HuH-7.5 (cell line): ENCODE measurements around the gene LTBR.

Experiments
- DNase-seq: peaks from one replicate; pipeline ENCODE4 v3.0.0; 2011; ENCODE audit warnings: low spot score

Gene LTBR

GRCh38 chr12:6368906-6369525 lies 14.9 kb upstream of the LTBR start:
- DNase-seq = no peak

- DNase-seq = no peak
Observed at GRCh38 chr12:6369916-6370575, 13.9 kb upstream of the LTBR start.

- DNase-seq = no peak
Observed at GRCh38 chr12:6370576-6370935, 13.4 kb upstream of the LTBR start.

GRCh38 chr12:6370994-6371754 lies 12.8 kb upstream of the LTBR start:
- DNase-seq = peak; percentile 95

GRCh38 chr12:6372403-6373003 lies 11.5 kb upstream of the LTBR start:
- DNase-seq = peak; percentile 64

- no peak for DNase-seq
Observed at GRCh38 chr12:6373022-6373787, 10.8 kb upstream of the LTBR start.

GRCh38 chr12:6374028-6374785 lies 9.8 kb upstream of the LTBR start:
- DNase-seq = no peak

GRCh38 chr12:6374786-6375160 lies 9.2 kb upstream of the LTBR start:
- DNase-seq = no peak

- no peak for DNase-seq
Observed at GRCh38 chr12:6375269-6376078, 8.5 kb upstream of the LTBR start, which contains the start of gene SCNN1A. SCNN1A (minus strand) TSS chr12:6375563; CDS start chr12:6374783, 780 bp downstream.

- DNase-seq = peak; percentile 93
Observed at GRCh38 chr12:6376079-6376869, 7.7 kb upstream of the LTBR start.

GRCh38 chr12:6376870-6377666 lies 6.9 kb upstream of the LTBR start:
- DNase-seq = no peak

- DNase-seq = no peak
Observed at GRCh38 chr12:6377667-6377994, 6.3 kb upstream of the LTBR start.

GRCh38 chr12:6378709-6379472 lies 5.1 kb upstream of the LTBR start:
- DNase-seq = no peak

GRCh38 chr12:6380141-6381121 lies 3.5 kb upstream of the LTBR start:
- no peak for DNase-seq

- no peak for DNase-seq
Observed at GRCh38 chr12:6382371-6382770, 1.6 kb upstream of the LTBR start.

GRCh38 chr12:6382982-6383381 lies 980 bp upstream of the LTBR start:
- DNase-seq = no peak
